Measurements from ENCODE around the gene OR4D2. TPM values are rescaled to one million over a fixed set of nuclear protein-coding genes. Genes with fewer than 3 reads are reported as not detected.
A peak's percentile ranks its signal among the peaks of the same experiment; 100 is the strongest.

OR4D2 gene
- total and polyA plus RNA-seq, 2 of the 13 experiments (the other 11 are each of a cell fraction or from before 2014, with no cell fraction given): not detected

DNA sequence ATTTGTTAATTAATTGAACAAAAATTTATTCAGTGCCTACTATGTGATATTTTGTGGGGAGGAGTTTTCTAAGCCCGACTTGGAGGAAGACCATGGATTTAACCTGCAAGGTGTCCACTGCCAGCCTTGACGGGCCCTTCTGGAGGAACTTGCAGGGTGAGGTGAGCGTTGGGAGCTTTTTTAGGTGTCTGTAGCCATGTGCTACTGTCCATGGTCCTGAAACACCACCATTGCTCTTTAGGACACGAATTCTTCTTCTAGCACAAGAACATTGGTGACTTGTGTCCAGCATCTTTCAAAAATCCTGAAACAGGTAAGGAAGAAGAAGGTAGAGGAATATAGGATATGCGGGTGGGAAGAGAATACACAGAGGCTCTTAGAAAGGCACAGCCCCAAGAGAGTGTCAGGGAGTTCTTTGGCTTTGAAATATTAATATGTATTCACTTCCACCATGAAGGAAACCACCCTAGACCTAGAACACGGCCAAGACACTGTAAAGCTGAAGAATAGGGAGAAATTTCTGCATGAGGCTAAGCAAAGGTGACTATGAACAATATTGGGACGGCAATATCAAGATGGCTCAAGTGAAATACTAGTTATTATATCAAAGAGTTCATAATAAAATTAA lies 46.5 kb upstream of the OR4D2 start (continued):
- TF ChIP-seq, protein P1, sequence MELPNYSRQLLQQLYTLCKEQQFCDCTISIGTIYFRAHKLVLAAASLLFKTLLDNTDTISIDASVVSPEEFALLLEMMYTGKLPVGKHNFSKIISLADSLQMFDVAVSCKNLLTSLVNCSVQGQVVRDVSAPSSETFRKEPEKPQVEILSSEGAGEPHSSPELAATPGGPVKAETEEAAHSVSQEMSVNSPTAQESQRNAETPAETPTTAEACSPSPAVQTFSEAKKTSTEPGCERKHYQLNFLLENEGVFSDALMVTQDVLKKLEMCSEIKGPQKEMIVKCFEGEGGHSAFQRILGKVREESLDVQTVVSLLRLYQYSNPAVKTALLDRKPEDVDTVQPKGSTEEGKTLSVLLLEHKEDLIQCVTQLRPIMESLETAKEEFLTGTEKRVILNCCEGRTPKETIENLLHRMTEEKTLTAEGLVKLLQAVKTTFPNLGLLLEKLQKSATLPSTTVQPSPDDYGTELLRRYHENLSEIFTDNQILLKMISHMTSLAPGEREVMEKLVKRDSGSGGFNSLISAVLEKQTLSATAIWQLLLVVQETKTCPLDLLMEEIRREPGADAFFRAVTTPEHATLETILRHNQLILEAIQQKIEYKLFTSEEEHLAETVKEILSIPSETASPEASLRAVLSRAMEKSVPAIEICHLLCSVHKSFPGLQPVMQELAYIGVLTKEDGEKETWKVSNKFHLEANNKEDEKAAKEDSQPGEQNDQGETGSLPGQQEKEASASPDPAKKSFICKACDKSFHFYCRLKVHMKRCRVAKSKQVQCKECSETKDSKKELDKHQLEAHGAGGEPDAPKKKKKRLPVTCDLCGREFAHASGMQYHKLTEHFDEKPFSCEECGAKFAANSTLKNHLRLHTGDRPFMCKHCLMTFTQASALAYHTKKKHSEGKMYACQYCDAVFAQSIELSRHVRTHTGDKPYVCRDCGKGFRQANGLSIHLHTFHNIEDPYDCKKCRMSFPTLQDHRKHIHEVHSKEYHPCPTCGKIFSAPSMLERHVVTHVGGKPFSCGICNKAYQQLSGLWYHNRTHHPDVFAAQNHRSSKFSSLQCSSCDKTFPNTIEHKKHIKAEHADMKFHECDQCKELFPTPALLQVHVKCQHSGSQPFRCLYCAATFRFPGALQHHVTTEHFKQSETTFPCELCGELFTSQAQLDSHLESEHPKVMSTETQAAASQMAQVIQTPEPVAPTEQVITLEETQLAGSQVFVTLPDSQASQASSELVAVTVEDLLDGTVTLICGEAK (IDR thresholded peaks at IDR 0.05): no peak
- TF ChIP-seq, protein P1 (CRISPR knock-in tag; IDR thresholded peaks at IDR 0.05): no peak; the same call in 1 of the 2 replicates
- no peak for TF ChIP-seq ARHGAP35 (CRISPR knock-in tag; IDR thresholded peaks at IDR 0.05; ENCODE audit: borderline replicate concordance)
- TF ChIP-seq, protein P2, sequence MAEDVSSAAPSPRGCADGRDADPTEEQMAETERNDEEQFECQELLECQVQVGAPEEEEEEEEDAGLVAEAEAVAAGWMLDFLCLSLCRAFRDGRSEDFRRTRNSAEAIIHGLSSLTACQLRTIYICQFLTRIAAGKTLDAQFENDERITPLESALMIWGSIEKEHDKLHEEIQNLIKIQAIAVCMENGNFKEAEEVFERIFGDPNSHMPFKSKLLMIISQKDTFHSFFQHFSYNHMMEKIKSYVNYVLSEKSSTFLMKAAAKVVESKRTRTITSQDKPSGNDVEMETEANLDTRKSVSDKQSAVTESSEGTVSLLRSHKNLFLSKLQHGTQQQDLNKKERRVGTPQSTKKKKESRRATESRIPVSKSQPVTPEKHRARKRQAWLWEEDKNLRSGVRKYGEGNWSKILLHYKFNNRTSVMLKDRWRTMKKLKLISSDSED (CRISPR knock-in tag; IDR thresholded peaks at IDR 0.05): no peak
- no peak for TF ChIP-seq ZKSCAN5 (CRISPR knock-in tag; IDR thresholded peaks at IDR 0.05)
- TF ChIP-seq HDAC2 (CRISPR knock-in tag; IDR thresholded peaks at IDR 0.05): peak; percentile 73; the same call in 1 of the 2 replicates
- TF ChIP-seq GATAD2A (CRISPR knock-in tag; IDR thresholded peaks at IDR 0.05): peak; percentile 57; the same call in 1 of the 2 replicates
- TF ChIP-seq ZNF552 (CRISPR knock-in tag; IDR thresholded peaks at IDR 0.05; ENCODE audit: borderline replicate concordance): no peak
- no peak for TF ChIP-seq AGO2 (optimal IDR thresholded peaks at IDR 0.05; ENCODE audit: low read depth, low read length)
- no peak for TF ChIP-seq ZNF350 (CRISPR knock-in tag; IDR thresholded peaks at IDR 0.05; ENCODE audit: borderline replicate concordance, low read depth)
- TF ChIP-seq, protein P3, sequence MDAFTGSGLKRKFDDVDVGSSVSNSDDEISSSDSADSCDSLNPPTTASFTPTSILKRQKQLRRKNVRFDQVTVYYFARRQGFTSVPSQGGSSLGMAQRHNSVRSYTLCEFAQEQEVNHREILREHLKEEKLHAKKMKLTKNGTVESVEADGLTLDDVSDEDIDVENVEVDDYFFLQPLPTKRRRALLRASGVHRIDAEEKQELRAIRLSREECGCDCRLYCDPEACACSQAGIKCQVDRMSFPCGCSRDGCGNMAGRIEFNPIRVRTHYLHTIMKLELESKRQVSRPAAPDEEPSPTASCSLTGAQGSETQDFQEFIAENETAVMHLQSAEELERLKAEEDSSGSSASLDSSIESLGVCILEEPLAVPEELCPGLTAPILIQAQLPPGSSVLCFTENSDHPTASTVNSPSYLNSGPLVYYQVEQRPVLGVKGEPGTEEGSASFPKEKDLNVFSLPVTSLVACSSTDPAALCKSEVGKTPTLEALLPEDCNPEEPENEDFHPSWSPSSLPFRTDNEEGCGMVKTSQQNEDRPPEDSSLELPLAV (CRISPR knock-in tag; conservative IDR thresholded peaks at IDR 0.05; ENCODE audit: low read depth): no peak
- no peak for TF ChIP-seq ZBTB42 (CRISPR knock-in tag; IDR thresholded peaks at IDR 0.05)
- no peak for TF ChIP-seq ZFP41 (CRISPR knock-in tag; IDR thresholded peaks at IDR 0.05; ENCODE audit: borderline replicate concordance)
- no peak for TF ChIP-seq PHF5A (CRISPR knock-in tag; IDR thresholded peaks at IDR 0.05; ENCODE audit: low read depth, unreplicated experiment)
- no peak; the same call in 1 of the 2 replicates for TF ChIP-seq ZNF367 (CRISPR knock-in tag; IDR thresholded peaks at IDR 0.05; ENCODE audit: borderline replicate concordance)
- 0 out of 2 replicates have a peak, but pooled peaks have one; percentile 40 for TF ChIP-seq KMT2A (CRISPR knock-in tag; IDR thresholded peaks at IDR 0.05)
- TF ChIP-seq ADNP (CRISPR knock-in tag; IDR thresholded peaks at IDR 0.05): no peak
- no peak for TF ChIP-seq ZNF143 (CRISPR knock-in tag; IDR thresholded peaks at IDR 0.05)

All from HepG2 (cell line).